ENCODE results near the gene TMPRSS11D. TPM values are rescaled to one million over a fixed set of nuclear protein-coding genes. Genes with fewer than 3 reads are reported as not detected.

The TMPRSS11D gene
- total RNA-seq, 1 donor from 2014 or later = not detected

DNA sequence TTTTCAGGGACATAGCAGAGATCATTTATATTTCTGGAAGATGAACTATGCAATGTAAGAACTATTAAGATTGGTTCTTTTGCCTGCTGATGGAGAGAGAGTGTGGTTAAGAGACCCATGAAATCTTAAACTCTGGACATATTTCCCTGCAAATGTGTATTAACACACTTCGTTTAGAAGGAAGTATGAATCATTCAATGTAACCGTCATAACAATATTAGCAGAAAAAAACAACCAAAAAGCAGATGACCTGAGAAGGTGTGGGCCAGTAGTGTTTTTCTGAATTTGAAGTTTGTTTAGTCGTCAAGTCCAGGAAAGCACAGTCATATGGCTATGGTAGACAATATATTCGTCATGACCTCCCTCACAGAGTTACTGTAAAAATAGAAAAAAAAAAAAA lies 2.5 kb upstream of the TMPRSS11D start:
- Mint-ChIP-seq H3K4me1 (ENCODE audit: unreplicated experiment) (no peaks in the 10 kb centered on the region), H3K27ac (no peak overlapping the region), H3K4me3 (no peak overlapping the region), H3K27me3 (no peaks in the 10 kb centered on the region), H3K9me3 (no peaks in the 10 kb centered on the region), H3K36me3 (no peaks in the 10 kb centered on the region)
- no peak for TF ChIP-seq CTCF (conservative IDR thresholded peaks at IDR 0.05)
- no peak for DNase-seq (ENCODE audit: extremely low spot score, unreplicated experiment)

DNA sequence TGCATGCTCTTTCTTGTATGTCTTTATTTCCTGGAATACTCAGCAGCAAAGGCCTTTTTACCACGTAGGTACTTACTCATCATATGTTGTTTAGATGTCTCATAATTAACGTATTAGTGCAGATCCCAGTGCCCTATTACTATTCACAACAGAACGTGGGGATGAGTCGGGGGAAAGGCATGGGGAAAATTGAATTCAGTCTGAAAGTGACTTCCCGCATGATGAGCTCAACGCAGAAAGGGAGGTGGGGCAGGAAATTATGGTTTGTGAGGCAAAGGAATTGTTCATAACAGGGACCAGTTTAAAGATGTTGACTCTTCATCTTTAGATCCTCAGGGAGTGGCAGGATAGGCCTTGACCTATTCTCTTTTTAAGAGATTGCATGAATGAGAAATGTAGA lies 2.0 kb upstream of the TMPRSS11D start:
- H3K4me3 Mint-ChIP-seq = no peak overlapping the region
- TF ChIP-seq CTCF (conservative IDR thresholded peaks at IDR 0.05) = no peak
- H3K9me3 Mint-ChIP-seq = no peaks in the 10 kb centered on the region
- no peak for DNase-seq (ENCODE audit: extremely low spot score, unreplicated experiment)
- H3K27me3 Mint-ChIP-seq = no peaks in the 10 kb centered on the region
- no peak overlapping the region for H3K27ac Mint-ChIP-seq
- H3K4me1 Mint-ChIP-seq (ENCODE audit: unreplicated experiment) = no peaks in the 10 kb centered on the region
- no peaks in the 10 kb centered on the region for H3K36me3 Mint-ChIP-seq

GRCh38 chr4:67884701-67885100 lies 899 bp upstream of the TMPRSS11D start:
- Mint-ChIP-seq H3K4me1 (ENCODE audit: unreplicated experiment) (no peaks in the 10 kb centered on the region), H3K36me3 (no peaks in the 10 kb centered on the region), H3K27ac (no peak overlapping the region), H3K27me3 (no peaks in the 10 kb centered on the region), H3K9me3 (no peaks in the 10 kb centered on the region), H3K4me3 (no peak overlapping the region)
- no peak for TF ChIP-seq CTCF (conservative IDR thresholded peaks at IDR 0.05)
- DNase-seq (ENCODE audit: extremely low spot score, unreplicated experiment) = no peak

GRCh38 chr4:67883458-67883857 lies 344 bp downstream of the TMPRSS11D start:
- Mint-ChIP-seq H3K4me1 (ENCODE audit: unreplicated experiment) (no peaks in the 10 kb centered on the region), H3K4me3 (no peak overlapping the region), H3K9me3 (no peaks in the 10 kb centered on the region), H3K27me3 (no peaks in the 10 kb centered on the region), H3K36me3 (no peaks in the 10 kb centered on the region), H3K27ac (no peak overlapping the region)
- DNase-seq (ENCODE audit: extremely low spot score, unreplicated experiment) = no peak
- TF ChIP-seq CTCF (conservative IDR thresholded peaks at IDR 0.05) = no peak

GRCh38 chr4:67880866-67881610 lies 2.8 kb downstream of the TMPRSS11D start:
- H3K9me3 Mint-ChIP-seq = no peaks in the 10 kb centered on the region
- H3K27ac Mint-ChIP-seq = no peak overlapping the region
- no peaks in the 10 kb centered on the region for H3K27me3 Mint-ChIP-seq
- DNase-seq (ENCODE audit: extremely low spot score, unreplicated experiment) = no peak
- TF ChIP-seq CTCF (conservative IDR thresholded peaks at IDR 0.05) = no peak
- H3K36me3 Mint-ChIP-seq = no peaks in the 10 kb centered on the region
- H3K4me1 Mint-ChIP-seq (ENCODE audit: unreplicated experiment) = no peaks in the 10 kb centered on the region
- H3K4me3 Mint-ChIP-seq = no peak overlapping the region

Measured in type B pancreatic cell (in vitro differentiated cells).